ENCODE results near the gene PIPOX.
A peak's percentile ranks its signal among the peaks of the same experiment; 100 is the strongest.

PIPOX gene, protein sequence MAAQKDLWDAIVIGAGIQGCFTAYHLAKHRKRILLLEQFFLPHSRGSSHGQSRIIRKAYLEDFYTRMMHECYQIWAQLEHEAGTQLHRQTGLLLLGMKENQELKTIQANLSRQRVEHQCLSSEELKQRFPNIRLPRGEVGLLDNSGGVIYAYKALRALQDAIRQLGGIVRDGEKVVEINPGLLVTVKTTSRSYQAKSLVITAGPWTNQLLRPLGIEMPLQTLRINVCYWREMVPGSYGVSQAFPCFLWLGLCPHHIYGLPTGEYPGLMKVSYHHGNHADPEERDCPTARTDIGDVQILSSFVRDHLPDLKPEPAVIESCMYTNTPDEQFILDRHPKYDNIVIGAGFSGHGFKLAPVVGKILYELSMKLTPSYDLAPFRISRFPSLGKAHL

DNA sequence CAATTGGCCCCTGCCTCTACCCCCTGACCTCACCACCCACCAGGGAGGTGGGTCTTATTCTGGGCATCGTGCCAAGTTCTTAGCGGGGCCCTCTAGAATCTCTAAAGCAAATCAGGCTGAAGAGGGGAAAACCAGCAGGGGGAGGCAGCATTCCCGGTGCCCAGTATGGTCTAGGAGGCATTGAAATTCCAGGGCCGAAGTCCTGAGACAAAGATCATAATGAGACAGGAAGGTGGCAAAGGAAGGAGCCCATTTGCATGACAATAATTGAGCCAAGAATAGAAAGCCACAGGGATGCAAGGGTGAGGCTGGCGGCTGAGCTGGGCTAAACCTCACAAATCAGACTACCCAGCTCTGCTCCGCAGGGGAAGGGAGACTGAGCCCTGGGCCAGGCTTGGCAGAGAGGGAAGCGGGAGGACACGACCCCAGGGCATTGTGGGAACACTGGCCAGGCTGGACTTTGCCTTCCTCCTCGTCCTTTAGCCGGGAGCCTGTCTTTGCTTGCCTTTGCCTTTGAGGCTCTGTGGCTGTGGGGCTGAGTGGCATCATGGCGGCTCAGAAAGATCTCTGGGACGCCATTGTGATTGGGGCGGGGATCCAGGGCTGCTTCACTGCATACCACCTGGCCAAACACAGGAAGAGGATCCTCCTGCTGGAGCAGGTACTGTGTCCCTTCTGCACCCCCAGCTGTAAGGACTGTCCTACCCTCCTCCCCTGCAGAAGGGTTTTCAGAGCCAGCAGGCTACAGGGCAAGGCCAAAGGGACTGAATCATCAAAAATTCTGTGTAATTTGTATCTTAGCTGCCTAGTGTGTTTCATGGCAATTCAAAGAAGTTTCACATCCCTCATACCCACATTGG lies at the start of gene PIPOX:
Gene PIPOX (plus strand): TSS at position 463 of the 860 bp plus-strand sequence. CDS start 85 bp downstream, at position 548.
- peak; percentile 47 for DNase-seq
- no peaks in the 10 kb centered on the region for H3K9me3 ChIP-seq (replicated peaks; ENCODE audit: insufficient read depth, low read length)
- no peaks in the 10 kb centered on the region for H3K9me2 ChIP-seq (replicated peaks; ENCODE audit: insufficient read depth, low read length)
- no peaks in the 10 kb centered on the region for H4K20me1 ChIP-seq (ENCODE audit: insufficient read depth, low read length)
- peak within 1 kb of the TSS; percentile 41 for H2AFZ ChIP-seq (ENCODE audit: low read length)
- peak within 1 kb of the TSS; percentile 59 for H3K4me2 ChIP-seq (ENCODE audit: low read depth, low read length)
- peak within 1 kb of the TSS; percentile 28; the same call in 1 of the 2 replicates for H3K27ac ChIP-seq (ENCODE audit: low read length)
- H3K9ac ChIP-seq (ENCODE audit: low read length): no peak within 1 kb of the TSS; the same call in 1 of the 2 replicates
- peaks cover 14% of the 10 kb centered on the region for H3K4me1 ChIP-seq (ENCODE audit: low read length)
- no peak for TF ChIP-seq EZH2 (optimal IDR thresholded peaks at IDR 0.05; ENCODE audit: low read depth, low read length)
- TF ChIP-seq, protein P1, sequence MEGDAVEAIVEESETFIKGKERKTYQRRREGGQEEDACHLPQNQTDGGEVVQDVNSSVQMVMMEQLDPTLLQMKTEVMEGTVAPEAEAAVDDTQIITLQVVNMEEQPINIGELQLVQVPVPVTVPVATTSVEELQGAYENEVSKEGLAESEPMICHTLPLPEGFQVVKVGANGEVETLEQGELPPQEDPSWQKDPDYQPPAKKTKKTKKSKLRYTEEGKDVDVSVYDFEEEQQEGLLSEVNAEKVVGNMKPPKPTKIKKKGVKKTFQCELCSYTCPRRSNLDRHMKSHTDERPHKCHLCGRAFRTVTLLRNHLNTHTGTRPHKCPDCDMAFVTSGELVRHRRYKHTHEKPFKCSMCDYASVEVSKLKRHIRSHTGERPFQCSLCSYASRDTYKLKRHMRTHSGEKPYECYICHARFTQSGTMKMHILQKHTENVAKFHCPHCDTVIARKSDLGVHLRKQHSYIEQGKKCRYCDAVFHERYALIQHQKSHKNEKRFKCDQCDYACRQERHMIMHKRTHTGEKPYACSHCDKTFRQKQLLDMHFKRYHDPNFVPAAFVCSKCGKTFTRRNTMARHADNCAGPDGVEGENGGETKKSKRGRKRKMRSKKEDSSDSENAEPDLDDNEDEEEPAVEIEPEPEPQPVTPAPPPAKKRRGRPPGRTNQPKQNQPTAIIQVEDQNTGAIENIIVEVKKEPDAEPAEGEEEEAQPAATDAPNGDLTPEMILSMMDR (IDR thresholded peaks at IDR 0.05; ENCODE audit: low read length): peak; percentile 16
- H3K4me3 ChIP-seq (ENCODE audit: low read length): peak within 1 kb of the TSS; percentile 22
- H3K36me3 ChIP-seq (replicated peaks; ENCODE audit: insufficient read depth, low read length): no peaks in the 10 kb centered on the region
- no peaks in the 10 kb centered on the region for H3K79me2 ChIP-seq (ENCODE audit: low read length)
- H3K27me3 ChIP-seq (replicated peaks; ENCODE audit: insufficient read depth, low read length): no peaks in the 10 kb centered on the region
- peaks cover 10% of the 10 kb centered on the region; the same call in 1 of the 2 replicates for H3F3A ChIP-seq (ENCODE audit: insufficient read depth, low read length)

DNA sequence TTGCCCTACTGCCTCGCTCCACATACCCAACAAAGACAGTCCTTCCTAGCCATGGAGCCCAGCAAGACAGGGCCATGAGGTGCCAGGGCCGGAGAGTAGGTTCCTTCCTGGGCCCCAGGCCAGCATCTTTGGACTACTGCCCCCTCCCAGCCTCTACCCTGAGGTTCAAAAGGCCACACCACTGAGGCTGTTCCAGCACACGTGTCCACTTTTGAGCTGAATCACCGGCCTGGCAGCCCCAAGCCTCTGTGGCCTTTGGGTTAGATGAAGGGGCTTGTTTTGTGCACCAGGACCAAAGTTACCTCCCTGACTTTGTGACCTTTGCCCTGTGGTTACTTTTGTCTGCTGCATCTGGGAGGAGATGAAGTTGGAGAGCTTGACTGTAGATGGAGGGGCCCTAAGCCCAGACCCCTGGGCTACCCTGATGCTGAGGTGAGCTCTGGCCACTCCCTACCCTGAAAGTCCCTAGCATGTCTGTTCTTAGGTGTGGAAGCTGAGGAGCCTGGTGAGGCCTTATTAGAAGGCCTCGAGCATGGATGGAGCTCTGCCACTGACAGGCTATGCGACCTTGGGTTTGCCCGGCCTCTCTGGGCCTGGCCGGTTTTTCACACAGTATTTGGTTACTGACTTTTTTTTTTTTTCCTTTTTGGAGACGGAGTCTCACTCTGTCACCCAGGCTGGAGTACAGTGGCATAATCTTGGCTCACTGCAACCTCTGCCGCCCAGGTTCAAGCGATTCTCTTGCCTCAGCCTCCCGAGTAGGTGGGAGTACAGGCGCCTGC lies 49.1 kb upstream of the PIPOX start:
- H3K4me1 ChIP-seq (ENCODE audit: low read length): no peaks in the 10 kb centered on the region

DNA sequence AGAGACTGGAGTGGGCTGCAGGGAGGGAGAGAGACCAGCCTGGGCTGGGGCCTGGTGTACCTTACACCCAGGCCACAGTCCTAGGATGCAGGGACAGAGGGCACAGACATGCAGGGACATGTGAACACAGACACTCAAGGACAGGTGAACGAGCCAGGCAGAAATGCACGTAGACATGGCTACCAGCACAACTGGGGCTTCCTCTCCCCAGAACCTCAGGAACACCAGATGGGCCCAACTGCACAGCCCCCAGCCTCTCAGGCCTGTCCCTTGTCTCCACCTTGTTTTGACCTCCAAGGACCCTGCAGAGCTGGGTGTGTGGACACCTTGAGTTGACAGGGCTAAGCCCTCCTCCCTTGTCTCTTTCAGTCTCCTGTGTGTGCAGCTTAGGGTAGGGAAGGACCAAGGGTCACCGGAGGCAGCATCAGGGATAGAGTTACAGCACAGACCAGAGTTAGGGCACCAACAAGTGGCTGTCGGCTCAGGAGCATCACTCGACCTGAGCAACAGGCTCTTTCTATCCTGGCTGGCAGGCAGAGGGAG lies 46.3 kb upstream of the PIPOX start:
- Histone ChIP-seq H3K4me1 (ENCODE audit: low read length) (no peaks in the 10 kb centered on the region), H3K4me2 (ENCODE audit: low read depth, low read length) (no peak overlapping the region), H3K27me3 (replicated peaks; ENCODE audit: insufficient read depth, low read length) (no peaks in the 10 kb centered on the region; the same call in 1 of the 2 replicates), H3K9ac (ENCODE audit: low read length) (no peak overlapping the region), H3K79me2 (ENCODE audit: low read length) (no peaks in the 10 kb centered on the region), H4K20me1 (ENCODE audit: insufficient read depth, low read length) (no peaks in the 10 kb centered on the region), H3K4me3 (ENCODE audit: low read length) (no peak overlapping the region), H3K9me2 (replicated peaks; ENCODE audit: insufficient read depth, low read length) (no peaks in the 10 kb centered on the region), H3F3A (ENCODE audit: insufficient read depth, low read length) (no peaks in the 10 kb centered on the region), H3K9me3 (replicated peaks; ENCODE audit: insufficient read depth, low read length) (no peaks in the 10 kb centered on the region), H3K27ac (ENCODE audit: low read length) (no peak overlapping the region), H2AFZ (ENCODE audit: low read length) (no peak overlapping the region), H3K36me3 (replicated peaks; ENCODE audit: insufficient read depth, low read length) (no peaks in the 10 kb centered on the region)
- TF ChIP-seq EZH2phosphoT487 (IDR thresholded peaks at IDR 0.05; ENCODE audit: low read length) (no peak), EZH2 (optimal IDR thresholded peaks at IDR 0.05; ENCODE audit: low read depth, low read length) (no peak)
- TF ChIP-seq, protein P1 (IDR thresholded peaks at IDR 0.05; ENCODE audit: low read length): no peak
- DNase-seq: no peak

More for the DNA sequence above, 49.1 kb upstream of the PIPOX start:
- Histone ChIP-seq H3K27me3 (replicated peaks; ENCODE audit: insufficient read depth, low read length) (no peaks in the 10 kb centered on the region), H3K9ac (ENCODE audit: low read length) (no peak overlapping the region), H3K79me2 (ENCODE audit: low read length) (no peaks in the 10 kb centered on the region), H3K9me2 (replicated peaks; ENCODE audit: insufficient read depth, low read length) (no peaks in the 10 kb centered on the region), H3K9me3 (replicated peaks; ENCODE audit: insufficient read depth, low read length) (no peaks in the 10 kb centered on the region), H3K4me3 (ENCODE audit: low read length) (no peak overlapping the region), H4K20me1 (ENCODE audit: insufficient read depth, low read length) (no peaks in the 10 kb centered on the region), H3K36me3 (replicated peaks; ENCODE audit: insufficient read depth, low read length) (no peaks in the 10 kb centered on the region), H3K4me2 (ENCODE audit: low read depth, low read length) (no peak overlapping the region), H3F3A (ENCODE audit: insufficient read depth, low read length) (no peaks in the 10 kb centered on the region), H2AFZ (ENCODE audit: low read length) (no peak overlapping the region), H3K27ac (ENCODE audit: low read length) (no peak overlapping the region)
- no peak for DNase-seq
- TF ChIP-seq, protein P1 (IDR thresholded peaks at IDR 0.05; ENCODE audit: low read length): no peak
- TF ChIP-seq EZH2 (optimal IDR thresholded peaks at IDR 0.05; ENCODE audit: low read depth, low read length) (no peak), EZH2phosphoT487 (IDR thresholded peaks at IDR 0.05; ENCODE audit: low read length) (no peak)

Measured in MM.1S (cell line).